Stimulated activated CD8-positive, alpha-beta memory T cell treated with anti-CD3 and anti-CD28 coated beads, Interleukin-15, amount 100 ng/mL, for 48 hours (primary cell): ENCODE results near the gene IL34.
"Not testable (repeated sequence)": the region's sequence is repeated elsewhere in the genome, so short reads cannot be mapped to it uniquely, and the experiment has no call there.

Experiments
- DNase-seq, 2 donors: peaks; one replicate each; pipeline ENCODE4 v3.0.0-alpha.2; 2020; ENCODE audit warnings: low read depth in 2 of 2

IL34 gene

DNA sequence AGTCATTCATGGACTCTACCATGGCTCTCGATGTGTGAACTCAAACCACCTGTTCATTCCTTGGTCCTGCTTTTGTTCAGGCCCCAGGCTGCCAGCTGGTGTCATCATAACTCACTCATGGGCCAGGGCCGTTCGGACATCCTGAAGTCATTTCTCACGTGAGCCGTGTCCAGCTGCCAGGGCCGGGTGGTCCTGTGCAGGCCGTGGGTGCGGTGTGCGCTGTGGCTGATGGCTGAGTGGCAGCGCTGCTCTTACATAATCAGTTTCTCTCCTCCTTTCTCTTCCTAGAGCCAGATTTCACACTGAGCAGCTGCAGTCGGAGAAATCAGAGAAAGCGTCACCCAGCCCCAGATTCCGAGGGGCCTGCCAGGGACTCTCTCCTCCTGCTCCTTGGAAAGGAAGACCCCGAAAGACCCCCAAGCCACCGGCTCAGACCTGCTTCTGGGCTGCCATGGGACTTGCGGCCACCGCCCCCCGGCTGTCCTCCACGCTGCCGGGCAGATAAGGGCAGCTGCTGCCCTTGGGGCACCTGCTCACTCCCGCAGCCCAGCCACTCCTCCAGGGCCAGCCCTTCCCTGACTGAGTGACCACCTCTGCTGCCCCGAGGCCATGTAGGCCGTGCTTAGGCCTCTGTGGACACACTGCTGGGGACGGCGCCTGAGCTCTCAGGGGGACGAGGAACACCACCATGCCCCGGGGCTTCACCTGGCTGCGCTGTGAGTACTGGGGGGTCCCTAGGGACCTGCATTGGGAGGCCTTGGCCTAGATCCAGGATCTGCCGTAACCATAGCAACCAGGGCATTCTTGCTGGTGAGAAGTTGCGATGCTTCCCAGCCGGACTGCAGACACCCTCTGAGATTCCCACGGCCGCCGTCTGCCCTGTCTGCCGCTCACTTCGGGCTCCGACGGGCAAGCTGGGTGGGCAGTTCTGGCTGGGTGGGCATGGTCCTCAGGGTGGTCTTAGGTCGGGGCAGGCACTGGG is at the start of gene IL34:
IL34 (plus strand) TSS at position 300 of the 982 bp plus-strand sequence; CDS start at position 689, 389 bp downstream.
- DNase-seq: no peak

DNA sequence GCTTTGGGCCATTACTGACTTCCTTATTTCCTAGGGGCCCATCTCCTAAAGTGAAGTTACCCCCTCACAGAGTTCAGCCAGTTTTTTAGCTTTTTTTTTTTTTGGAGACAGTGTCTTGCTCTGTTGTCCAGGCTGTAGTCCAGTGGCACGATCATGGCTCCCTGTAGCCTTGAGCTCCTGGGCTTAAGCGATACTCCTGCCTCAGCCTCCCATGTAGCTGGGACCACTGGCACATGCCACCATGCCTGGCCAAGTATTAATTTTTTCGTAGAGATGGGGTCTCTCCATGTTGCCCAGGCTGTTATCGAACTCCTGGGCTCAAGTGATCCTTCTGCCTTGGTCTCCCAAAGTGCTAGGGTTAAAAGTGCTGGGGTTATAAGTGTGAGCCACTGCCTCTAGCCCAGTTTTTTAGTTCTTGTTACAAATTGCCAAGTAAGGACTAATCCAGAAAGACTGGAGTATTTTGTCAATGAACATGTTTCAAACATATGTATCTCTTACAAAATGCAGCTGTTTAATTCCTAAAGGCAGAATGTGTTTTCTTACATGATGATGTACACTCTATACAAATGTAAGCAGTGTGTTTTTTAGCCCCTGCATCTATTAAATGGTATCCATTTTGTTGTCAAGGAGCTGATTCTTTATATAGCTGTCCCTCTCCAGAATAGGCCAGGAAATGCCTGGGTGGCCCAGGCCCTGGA is 49.1 kb upstream of the IL34 start:
- no peak for DNase-seq

DNA sequence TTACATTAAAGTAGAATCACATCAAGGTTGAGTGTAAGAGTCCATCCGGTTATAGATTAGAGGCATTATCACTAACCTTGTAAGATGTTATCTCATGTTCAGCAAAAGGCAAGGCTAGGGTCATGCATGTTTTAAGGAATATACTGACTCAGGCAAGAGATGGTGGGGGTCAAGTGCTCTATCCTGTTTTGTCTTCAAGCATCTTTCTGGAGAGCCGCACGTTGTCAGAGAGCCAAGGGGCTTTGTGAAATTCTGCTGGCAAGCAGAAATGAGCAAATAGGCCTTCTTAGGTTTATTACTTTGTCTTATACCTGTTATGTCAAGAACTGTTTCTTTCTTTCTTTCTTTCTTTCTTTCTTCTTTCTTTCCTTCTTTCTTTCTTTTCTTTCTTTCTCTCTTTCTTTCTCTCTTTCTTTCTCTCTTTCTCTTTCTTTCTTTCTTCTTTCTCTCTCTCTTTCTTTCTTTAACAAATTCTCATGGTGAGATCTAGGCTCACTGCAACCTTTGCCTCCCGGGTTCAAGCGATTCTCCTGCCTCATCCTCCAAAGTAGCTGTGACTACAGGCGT is 47.3 kb upstream of the IL34 start:
- no peak for DNase-seq

DNA sequence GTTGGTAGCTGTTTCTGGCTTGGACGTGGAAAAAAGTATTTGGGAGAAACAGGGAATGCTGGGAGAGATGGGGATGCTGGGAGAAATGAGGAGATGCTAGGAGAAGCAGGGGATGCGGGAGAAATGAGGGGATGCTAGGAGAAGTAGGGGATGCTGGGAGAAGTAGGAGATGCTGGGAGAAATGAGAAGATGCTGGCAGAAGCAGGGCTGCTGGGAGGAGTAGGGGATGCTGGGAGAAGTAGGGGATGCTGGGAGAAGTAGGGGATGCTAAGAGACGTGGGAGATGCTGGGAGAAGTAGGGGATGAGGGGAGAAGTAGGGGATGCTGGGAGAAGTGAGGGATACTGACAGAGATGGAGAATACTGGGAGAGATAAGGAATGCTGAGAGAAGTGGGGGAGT is 45.6 kb upstream of the IL34 start:
- DNase-seq: no peak

DNA sequence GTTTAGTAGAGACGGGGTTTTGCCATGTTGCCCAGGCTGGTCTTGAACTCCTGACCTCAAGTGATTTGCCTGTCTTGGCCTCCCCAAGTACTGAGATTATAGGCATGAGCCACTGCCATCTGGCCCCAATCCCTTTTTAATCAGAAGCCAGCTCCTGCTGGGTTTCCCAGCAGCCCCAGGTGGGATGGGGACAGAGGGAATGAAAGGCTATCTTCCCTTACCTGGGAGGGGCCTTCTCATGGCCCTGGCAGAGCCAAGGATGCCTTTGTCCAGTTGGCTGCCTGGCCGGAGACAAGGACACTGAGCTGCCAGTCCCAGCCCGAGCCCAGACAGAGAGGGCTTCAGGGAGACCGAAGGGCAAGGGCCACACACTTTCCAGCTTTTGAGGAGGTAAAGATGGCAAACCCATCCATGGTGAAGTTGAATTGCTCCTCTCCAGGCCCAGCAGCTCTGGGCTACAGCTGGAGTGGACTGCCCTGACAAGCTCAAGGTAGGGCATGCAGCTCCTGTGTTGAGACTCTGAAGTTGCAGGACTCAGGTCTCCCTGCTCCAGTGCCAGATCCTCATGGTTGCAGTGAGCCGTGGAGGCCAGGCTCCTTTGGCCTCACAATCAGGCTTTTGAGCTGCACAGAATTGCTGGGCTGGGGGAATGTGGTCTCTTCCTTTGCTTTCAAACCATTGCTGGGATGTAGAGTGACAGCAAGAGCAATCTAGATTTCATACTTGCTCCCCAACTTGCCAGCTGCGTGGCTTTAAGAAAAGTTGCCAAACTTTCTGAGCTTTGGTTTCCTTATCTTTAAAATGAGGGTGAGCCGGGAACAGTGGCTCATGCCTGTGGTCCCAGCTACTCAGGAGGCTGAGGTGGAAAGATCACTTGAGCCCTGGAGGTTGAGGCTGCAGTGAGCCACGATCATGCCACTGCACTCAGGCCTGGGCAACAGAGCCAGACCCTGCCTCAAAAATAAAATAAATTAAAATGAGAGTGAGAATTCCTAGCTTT is 44.5 kb upstream of the IL34 start:
- DNase-seq: no peak

- DNase-seq: no peak
Observed at GRCh38 chr16:70602831-70603230, 43.5 kb upstream of the IL34 start.

- no peak for DNase-seq
Observed at GRCh38 chr16:70604407-70605282, 41.7 kb upstream of the IL34 start.

DNA sequence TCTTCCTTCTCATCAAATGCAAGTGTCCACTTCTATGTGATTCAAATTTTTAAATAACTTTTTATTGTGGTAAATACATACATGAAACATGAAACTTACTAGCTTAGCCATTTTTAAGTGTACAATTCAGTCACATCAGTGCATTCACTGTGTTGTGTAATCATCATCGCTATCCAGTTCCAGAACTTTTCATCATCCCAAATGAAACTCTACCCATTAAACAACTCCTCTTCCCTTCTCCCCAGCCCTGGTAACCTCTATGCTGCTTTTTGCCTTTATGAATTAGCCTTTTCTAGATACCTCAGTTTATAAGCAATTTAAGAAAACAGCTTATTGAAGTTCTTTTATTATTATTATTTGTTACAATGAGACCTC is 41.1 kb upstream of the IL34 start:
- DNase-seq: no peak

GRCh38 chr16:70608521-70608920 is 37.8 kb upstream of the IL34 start:
- DNase-seq: no peak

GRCh38 chr16:70610273-70611223 is 35.8 kb upstream of the IL34 start:
- DNase-seq: no peak

DNA sequence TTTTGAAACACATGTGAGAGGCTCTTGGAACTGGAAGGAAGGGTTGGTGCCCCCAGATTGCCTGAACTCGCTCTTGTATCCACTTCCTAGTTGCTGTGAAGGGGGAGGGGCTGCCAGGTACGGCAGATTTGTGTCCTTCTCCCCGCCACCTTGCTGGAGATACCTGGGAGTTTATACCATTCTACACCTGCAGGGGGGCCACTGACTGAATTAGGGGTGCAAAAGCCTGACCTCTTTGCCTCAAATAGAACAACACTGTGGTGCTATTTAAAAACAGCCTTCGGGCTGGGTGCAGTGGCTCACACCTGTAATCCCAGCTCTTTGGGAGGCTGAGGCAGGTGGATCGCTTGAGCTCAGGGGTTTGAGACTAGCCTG is 35.1 kb upstream of the IL34 start:
- DNase-seq: no peak

GRCh38 chr16:70611785-70612303 is 34.5 kb upstream of the IL34 start:
- no peak for DNase-seq

- DNase-seq: no peak
Observed at GRCh38 chr16:70612931-70613330, 33.4 kb upstream of the IL34 start.

DNA sequence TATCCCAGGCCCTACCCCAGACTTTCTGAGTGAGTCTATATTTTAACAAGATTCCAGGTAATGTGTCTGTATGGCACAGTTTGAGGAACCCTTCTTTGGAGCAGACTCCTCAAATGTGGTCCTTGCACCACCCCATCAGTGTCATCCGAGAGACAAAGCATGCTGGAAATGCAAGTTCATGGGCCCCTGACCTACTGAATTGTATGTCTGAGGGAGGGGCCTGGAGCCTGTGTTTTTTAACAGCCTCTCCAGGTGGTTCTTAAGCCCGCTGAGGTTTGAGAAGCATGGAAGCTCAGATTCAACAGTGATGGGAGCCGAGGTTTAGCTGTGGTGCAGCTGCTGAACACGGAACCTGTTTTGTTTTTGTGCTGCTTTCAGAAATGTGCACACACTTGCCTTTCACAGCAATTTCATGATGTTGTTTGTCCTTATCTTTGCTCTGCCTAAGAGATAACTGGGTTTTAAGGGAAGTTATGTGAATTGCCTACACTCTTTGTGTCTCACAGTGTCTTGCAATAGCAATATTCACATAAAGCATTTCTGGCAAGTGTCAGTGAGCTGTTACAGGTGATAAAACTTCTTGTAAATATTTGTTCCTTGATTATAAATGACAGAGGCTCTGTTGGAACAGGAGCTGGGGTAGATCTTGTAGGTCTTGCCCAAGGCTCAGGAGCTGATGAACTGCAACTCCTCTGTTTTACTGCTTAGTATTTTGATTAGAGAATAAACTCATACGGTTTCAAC is 32.0 kb upstream of the IL34 start:
- DNase-seq: no peak

DNA sequence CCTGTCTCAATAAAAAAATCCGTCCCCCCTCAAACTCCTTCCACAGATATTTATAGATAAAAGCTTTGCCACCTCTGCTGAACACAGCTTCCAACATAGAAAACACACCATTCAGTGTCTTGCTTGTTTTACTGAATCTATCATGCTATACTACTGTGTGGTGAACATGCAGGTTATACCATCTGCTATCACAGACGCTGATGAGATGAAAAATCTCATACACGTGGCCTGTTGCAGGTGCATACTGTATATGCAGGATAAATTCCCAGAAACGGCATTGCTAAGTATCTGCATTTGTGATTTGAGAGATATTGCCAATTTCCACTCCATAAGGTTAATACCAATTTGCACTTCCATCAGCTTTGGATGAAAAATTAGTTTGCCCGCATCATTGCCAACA is 30.4 kb upstream of the IL34 start:
- DNase-seq: no peak

DNA sequence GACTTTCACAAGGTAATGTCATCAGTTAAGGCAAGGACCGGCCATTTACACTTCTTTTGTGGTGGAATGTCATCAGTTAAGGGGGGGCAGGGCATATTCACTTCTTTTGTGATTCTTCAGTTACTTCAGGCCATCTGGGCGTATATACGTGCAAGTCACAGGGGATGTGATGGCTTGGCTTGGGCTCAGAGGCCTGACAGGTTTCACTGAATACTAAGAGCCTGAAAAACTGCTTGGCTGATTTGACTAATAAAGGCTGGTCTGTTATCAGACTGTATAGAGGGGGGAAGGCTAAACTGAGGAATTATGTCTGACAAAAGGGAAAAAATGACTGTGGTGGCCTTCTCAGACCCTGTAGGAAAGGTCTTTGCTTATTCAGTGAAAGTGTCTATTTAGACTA is 24.5 kb upstream of the IL34 start:
- DNase-seq: not testable (repeated sequence)

GRCh38 chr16:70627696-70628095 is 18.7 kb upstream of the IL34 start:
- DNase-seq: no peak
